GM18507 (cell line): ENCODE data around the gene STXBP6.

ENCODE experiments used
- DNase-seq: peaks from one replicate; pipeline ENCODE4 v3.0.0; 2011; ENCODE audit warnings: low read depth; ENCODE audit not compliant: insufficient read length; ENCODE audit errors: extremely low spot score
- FAIRE-seq: peaks from 2 replicates; lab custom pipeline; 2011; peaks lifted over from hg19 to GRCh38; lab: Jason Lieb, UNC

STXBP6 gene

DNA sequence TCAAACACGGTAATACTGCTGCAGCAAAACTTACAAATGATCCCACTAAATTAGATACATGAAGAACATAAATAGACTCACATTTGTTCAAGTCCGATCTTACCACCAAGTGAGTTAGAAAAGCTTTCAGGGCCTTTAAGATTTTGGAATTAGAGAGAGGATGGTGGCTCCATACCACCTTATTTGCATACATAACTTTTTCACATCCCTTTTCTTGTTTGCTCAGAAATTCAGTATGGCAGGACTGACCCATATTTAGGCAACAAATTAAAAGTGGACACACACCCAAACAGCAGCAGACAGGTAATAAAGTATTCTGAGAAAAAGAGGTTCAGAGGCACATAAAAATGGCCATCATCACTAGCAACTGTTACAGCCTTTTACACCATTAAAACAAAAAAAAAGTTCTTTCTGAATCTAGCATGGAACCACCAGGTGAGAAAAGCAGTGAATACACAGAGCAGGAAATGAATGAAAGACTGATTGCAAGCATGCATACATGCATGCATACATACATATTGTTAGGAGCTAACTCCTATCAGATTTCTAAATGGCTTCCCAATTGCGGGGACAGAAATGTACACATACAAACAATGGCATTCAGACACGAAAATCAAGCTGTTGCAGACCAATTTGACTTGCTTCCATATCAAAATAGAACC, 23.3 kb downstream of the STXBP6 start:
- no peak for DNase-seq
- FAIRE-seq = no peak

GRCh38 chr14:25019892-25020291, 30.1 kb downstream of the STXBP6 start:
- FAIRE-seq = no peak
- no peak for DNase-seq

GRCh38 chr14:25017562-25017961, 32.4 kb downstream of the STXBP6 start:
- FAIRE-seq = no peak
- DNase-seq = no peak

GRCh38 chr14:25015761-25016160, 34.2 kb downstream of the STXBP6 start:
- no peak for DNase-seq
- FAIRE-seq = no peak

- no peak for DNase-seq
- no peak for FAIRE-seq
Measured at GRCh38 chr14:25014440-25014839, 35.5 kb downstream of the STXBP6 start.

GRCh38 chr14:25011095-25011494, 38.9 kb downstream of the STXBP6 start:
- DNase-seq (no peak), FAIRE-seq (no peak)

GRCh38 chr14:25010471-25010870, 39.5 kb downstream of the STXBP6 start:
- FAIRE-seq = no peak
- no peak for DNase-seq

DNA sequence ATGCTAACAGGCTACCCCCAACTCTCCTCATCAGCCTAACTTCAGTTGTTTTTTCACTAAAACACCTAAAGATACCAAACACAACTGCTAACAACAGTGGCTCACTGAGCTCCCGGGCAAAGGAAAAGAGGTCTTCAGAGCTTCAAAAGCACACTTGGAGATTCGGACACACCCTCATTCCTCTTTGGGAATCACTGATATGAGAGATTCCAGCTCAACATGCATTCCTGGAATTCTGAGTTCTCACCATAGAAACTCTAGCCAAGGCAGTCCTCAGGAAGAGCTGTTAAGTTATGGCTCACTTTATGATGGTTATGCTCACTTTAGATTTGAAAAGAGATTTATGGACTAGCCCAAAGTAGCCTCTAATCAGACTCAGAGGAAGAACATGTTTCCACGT, 40.1 kb downstream of the STXBP6 start:
- DNase-seq (no peak), FAIRE-seq (no peak)

DNA sequence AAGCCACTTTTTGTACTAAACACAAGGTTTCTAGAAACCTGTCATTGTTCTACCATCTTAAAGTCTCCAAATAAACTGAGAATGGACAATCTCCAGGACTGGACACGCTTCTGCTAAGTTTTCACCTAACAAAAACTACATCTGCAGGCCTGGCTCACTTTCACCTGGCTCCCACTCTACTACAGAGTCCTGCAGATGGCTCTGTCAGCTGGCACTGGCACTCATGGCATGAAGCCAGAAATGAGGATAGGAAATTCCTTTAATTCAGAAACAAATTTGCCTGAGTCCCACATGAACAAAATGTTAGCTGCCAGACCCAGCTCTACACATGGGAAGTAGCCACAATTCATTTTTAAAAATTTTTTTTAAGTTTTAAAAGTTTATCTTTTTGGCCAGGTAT, 42.1 kb downstream of the STXBP6 start:
- DNase-seq (no peak), FAIRE-seq (no peak)

- DNase-seq (no peak), FAIRE-seq (no peak)
Measured at GRCh38 chr14:25006961-25007795, 42.8 kb downstream of the STXBP6 start.

- FAIRE-seq (no peak), DNase-seq (no peak)
Measured at GRCh38 chr14:25006031-25006430, 43.9 kb downstream of the STXBP6 start.

DNA sequence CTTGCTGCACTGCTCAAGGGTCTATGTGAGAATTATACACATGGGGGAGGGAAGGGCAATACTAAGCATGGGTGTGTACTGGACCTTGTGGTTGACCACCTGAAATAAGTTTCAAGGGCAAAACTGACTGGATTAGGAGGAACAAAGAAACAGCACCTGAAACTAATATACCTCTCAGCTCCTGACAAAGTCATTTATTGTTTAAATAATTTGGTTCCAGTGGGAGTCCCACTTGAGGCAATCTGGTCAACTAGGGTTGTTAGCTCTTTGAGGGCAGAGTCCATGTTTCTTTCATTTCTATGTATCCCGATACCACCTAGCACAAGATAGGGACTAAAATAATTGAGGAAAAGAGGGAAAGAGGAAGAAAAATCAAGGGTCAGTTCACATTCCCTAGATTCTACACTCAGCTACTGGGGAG, 45.5 kb downstream of the STXBP6 start:
- DNase-seq (no peak), FAIRE-seq (no peak)

- FAIRE-seq = no peak
- DNase-seq = no peak
Measured at GRCh38 chr14:25003537-25003936, 46.4 kb downstream of the STXBP6 start.

- FAIRE-seq = no peak
- no peak for DNase-seq
Measured at GRCh38 chr14:25001601-25002000, 48.3 kb downstream of the STXBP6 start.

DNA sequence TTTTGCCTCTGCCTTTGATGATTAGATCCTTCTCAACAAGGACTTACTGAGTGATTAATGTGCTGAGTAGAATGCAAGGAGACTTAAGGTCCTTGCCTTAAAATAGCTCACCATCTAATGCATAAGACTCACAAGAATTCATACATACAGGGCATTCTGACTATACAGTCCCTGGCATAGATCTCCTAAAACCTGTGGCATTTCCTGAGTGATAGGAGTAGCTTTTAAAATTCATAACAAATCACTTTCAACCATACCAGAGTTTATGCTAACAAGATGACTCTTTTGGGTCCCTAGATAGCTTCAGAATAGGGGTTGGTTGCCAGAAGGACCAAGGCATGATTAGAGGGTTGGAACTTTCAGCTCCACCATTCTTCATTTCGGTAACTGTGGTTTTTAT, 48.8 kb downstream of the STXBP6 start:
- FAIRE-seq = no peak
- no peak for DNase-seq

GRCh38 chr14:24999157-24999556, 50.8 kb downstream of the STXBP6 start:
- FAIRE-seq = no peak
- DNase-seq = no peak

DNA sequence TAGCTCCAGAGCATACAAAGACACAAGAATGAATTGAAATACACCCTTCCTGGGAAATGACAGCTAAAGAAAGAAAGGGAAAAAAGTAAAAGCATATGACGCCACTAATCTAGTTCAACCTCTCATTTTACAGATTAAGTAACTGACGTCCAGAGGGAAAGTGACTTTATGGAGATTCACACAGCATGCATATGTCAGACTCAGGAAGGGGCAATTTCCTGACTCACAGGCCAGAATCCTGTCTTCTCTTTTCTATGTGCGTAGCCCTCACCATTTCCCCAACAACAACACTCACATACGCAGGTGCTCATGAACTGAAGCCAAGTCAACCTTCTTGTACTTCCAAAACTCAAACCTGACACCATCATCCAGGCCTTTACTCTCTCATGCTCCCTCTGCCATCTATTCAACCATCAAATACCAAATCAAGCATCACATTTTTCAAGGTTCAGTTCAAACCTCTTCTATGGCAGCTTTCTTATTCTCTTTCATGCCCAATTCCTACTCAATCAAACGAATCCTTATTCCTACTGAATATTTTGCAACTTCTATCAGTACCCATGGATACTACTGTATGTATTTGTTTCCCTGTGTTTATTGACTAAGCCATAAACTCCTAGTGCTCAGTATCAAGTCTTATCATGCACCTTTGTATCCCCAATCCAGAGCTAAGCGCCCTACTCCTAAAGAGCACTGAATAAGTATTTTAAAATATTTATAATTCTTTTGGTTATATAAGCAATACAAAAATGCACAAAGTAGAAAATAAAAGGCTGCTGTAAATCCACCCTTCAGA, 52.8 kb downstream of the STXBP6 start:
- DNase-seq = no peak
- FAIRE-seq = no peak

DNA sequence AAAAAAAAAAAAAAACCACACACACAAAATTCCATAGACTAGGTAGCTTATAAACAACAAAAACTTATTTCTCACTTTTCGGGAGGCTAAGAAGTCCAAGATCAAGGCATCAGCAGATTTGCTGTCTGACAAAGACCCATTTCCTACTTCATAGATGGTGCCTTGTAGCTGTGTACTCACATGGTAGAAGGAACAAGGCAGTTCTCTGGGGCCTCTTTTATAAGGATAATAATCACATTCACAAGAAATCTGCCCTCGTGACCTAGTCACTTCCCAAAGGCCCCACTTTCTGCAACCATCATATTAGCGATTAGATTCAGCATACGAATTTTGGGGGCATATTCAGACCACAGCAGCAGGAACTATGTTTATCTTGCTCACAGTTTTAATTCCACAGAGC, 54.9 kb downstream of the STXBP6 start:
- no peak for DNase-seq
- no peak for FAIRE-seq

- FAIRE-seq = no peak
- DNase-seq = no peak
Measured at GRCh38 chr14:24993631-24994030, 56.3 kb downstream of the STXBP6 start.

GRCh38 chr14:24992624-24993360, 57.2 kb downstream of the STXBP6 start:
- FAIRE-seq (no peak), DNase-seq (no peak)
